ENCODE measurements around the gene CASTOR1.

The CASTOR1 gene

DNA sequence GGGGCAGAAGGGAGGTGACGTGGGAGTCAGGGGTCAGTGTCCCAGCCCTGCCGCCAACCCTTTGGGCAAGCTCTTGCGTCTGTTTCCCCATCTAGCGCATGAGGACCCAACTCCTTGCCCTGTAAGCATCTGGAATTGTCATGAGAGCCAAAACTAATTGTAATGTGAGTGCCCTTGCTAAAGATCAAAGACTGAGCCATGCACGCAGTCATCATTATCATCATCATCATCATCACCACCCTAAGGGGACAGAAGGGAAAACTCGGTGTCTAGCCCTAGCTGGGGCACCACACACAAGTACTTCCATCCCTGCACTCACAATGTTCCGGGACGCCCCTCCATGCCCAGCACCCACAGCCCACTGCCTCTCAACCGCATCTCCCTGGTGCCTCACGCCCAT lies 45.2 kb downstream of the CASTOR1 start:
- DNase-seq, result no peak

GRCh38 chr22:30243661-30244060 lies 45.6 kb downstream of the CASTOR1 start:
- no peak for DNase-seq

- DNase-seq, result no peak
Observed at GRCh38 chr22:30241576-30242371, 47.5 kb downstream of the CASTOR1 start.

DNA sequence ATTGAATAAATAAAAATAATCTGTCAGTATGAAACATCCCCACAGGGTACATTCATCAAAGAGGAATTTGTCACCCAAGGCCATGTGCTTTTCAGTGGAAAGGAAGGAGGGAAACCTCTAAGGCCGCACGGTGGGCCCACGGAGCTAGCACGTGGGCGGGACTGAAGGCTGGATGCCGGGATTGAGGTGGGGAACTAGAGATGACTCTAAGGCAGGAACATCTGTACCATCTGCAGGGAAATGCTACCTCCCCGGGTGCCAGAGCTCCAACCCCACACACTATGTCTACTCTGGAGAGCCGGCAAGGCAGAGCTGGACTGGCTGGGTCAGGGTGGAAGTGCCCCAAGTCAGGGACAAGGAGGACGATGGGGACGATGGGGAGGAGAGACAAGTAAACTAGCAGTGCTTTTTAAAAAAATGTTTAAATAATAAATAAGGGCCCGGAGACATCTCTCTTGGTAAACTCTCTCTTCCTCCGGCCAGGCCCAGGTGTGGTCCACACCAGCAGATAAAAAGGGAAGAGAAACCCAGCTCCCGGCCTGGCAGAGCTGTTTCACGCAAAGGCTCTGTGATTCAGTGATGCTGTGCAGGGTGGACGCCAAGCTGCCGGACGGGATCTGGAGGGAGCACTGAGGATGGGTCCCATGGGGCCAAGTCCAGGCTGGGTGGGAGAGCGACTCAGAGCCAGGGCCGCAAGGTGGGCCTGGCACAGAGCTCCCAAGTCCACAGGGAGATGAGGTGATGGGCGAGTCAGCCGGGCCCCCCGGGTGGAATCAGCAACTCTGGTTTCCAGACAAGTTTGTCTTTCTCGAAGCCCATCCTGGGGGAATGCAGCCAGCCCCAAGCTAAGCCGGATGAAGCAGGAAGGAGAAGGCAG lies 48.5 kb downstream of the CASTOR1 start:
- no peak for DNase-seq

DNA sequence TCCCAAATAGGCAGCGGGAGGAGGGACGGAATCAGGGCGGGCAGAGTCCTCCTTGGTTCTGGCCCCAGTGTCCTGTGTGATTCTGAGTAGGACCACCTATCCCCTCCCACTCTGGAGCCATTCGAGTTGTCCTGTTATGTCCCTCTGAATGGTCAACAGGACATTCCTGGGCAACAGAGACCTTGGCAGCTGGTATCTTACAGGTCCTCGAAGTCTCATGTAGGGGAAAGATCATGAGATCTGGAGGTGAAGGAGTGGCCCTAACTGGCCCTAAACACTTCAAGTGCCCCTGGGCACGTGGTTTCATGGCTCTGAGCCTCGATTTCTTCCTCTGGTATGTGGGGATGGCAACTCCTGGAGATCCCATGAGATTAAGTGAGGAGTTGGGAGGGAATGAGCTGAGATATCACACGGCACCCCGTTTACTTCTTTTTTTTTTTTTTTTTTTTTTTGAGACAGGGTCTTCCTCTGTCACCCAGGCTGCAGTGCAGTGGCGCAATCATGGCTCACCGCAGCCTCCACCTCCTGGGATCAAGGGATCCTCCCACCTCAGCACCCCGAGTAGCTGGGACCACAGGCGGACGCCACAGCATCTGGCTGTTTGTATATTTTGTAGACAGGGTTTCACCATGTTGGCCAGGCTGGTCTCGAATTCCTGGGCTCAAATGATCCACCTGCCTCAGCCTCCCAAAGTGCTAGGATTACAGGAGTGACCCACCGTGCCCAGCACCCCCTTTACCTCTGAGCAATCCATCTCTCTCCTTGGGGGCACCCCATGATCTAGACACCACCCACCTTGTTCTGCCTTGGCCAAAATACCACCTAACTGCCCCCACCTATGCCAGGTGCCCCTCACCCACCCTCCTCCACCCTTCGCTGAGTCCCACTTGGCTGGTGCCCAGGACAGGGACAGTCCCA lies 49.6 kb downstream of the CASTOR1 start:
- no peak for DNase-seq

GRCh38 chr22:30238661-30239487 lies 50.4 kb downstream of the CASTOR1 start:
- DNase-seq, result no peak

GRCh38 chr22:30238136-30238535 lies 51.2 kb downstream of the CASTOR1 start:
- no peak for DNase-seq

DNA sequence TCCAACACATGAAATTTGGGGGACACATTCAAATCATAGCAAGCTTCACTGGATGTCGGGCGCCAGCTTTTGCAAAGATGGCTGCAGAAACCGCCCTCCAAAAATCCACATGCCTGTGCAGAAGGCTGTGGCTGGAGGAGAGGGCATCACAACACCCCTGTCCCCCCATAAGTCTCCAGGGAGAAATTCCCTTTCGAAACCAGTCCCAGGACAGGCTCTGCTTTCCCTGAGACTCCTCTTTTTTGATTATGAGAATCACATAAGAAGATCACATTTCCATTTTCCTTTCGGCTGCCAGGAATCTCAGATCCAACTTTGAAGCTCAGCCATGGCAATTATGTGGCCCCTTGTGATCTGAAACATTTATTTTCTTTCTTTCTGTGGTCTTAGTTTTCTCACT lies 52.4 kb downstream of the CASTOR1 start:
- DNase-seq, result no peak

- DNase-seq, result no peak
Observed at GRCh38 chr22:30235687-30236170, 53.6 kb downstream of the CASTOR1 start.

Data from stimulated activated CD4-positive, alpha-beta T cell treated with anti-CD3 and anti-CD28 coated beads, Interleukin-2, amount 100 ng/mL, for 48 hours (primary cell).